ENCODE data around the gene APLP2. TPM values are rescaled to one million over a fixed set of nuclear protein-coding genes. Genes with fewer than 3 reads are reported as not detected.

APLP2 gene
- total and polyA plus RNA-seq, 9 of the 15 experiments (the other 6 are each of a cell fraction or from before 2014, with no cell fraction given): 17.4 to 164 (median 118) TPM

- Histone ChIP-seq H3K9me3 (replicated peaks; ENCODE audit: control insufficient read depth, insufficient read depth, low read depth, low read length) (no peaks in the 10 kb centered on the region), H3K27me3 (ENCODE audit: control insufficient read depth in 2 of 2, insufficient read depth in 2 of 2, low read length in 2 of 2) (peaks cover 43 to 50% of the 10 kb centered on the region in 2 experiments), H3K4me3 (no peak overlapping the region), H3K9me1 (ENCODE audit: control insufficient read depth, insufficient read depth, low read length) (no peaks in the 10 kb centered on the region), H2AFZ (ENCODE audit: low read depth, low read length) (no peak overlapping the region), H3K36me3 (ENCODE audit: control insufficient read depth, insufficient read depth, low read length) (no peaks in the 10 kb centered on the region), H3K79me2 (ENCODE audit: control insufficient read depth, insufficient read depth, low read length) (no peaks in the 10 kb centered on the region), H3K4me1 (replicated peaks in 1 of 2; ENCODE audit: control insufficient read depth in 2 of 2, insufficient read depth in 2 of 2, low read length in 2 of 2) (peaks cover 0 to 9% of the 10 kb centered on the region in 2 experiments; a peak in 1 of 5 replicates), H3K4me2 (ENCODE audit: insufficient read depth, low read length) (no peak overlapping the region), H3K27ac (ENCODE audit: extremely low read depth, low read depth, low read length) (no peak overlapping the region), H4K20me1 (replicated peaks; ENCODE audit: control insufficient read depth, insufficient read depth, low read length) (peaks cover 7% of the 10 kb centered on the region; the same call in 1 of the 2 replicates), H3K9ac (ENCODE audit: insufficient read depth in 1 of 2, low read depth in 2 of 2, low read length in 2 of 2) (no peak overlapping the region)
- intact Hi-C loops (cut with micrococcal nuclease): no loop called here
- no peak for DNase-seq (ENCODE audit: extremely low read depth in 1 of 4, low spot score in 3 of 4)
- in situ Hi-C loops (cut with MboI): no loop called here
- ChIA-PET POLR2A (interaction anchor here (0.6 kb wide), 1 partner anchor 31 kb away, joined by 3 read pairs; no protein-coding TSS in a partner anchor), CTCF (ENCODE audit: low intra/inter-chr PET ratio) (no interaction called here)
- no peak for FAIRE-seq
- ATAC-seq: no peak
- no TSS peak for BruUV-seq (replicated peaks)
- WGBS (ENCODE audit: insufficient coverage, low coverage, missing lambda C conversion rate): 0% methylated on average over 7 of the region's 7 CpGs
- TF ChIP-seq CREB5 (CRISPR knock-in tag; IDR thresholded peaks at IDR 0.05): no peak
- TF ChIP-seq ZBED1 (IDR thresholded peaks at IDR 0.05): no peak
- TF ChIP-seq ZBTB40 (IDR thresholded peaks at IDR 0.05): no peak
- no peak for TF ChIP-seq ZBTB40 (CRISPR knock-in tag; IDR thresholded peaks at IDR 0.05)
- TF ChIP-seq RFX7 (CRISPR knock-in tag; IDR thresholded peaks at IDR 0.05): no peak
- no peak for TF ChIP-seq SAP30 (IDR thresholded peaks at IDR 0.05; ENCODE audit: borderline replicate concordance, insufficient read depth, low read depth, low read length, poor library complexity, severe bottlenecking)
- no peak for TF ChIP-seq ZNF384 (IDR thresholded peaks at IDR 0.05; ENCODE audit: low read depth, low read length)
- no peak for TF ChIP-seq HBP1 (CRISPR knock-in tag; IDR thresholded peaks at IDR 0.05)
- no peak for TF ChIP-seq ATF4 (CRISPR knock-in tag; IDR thresholded peaks at IDR 0.05)
Measured at GRCh38 chr11:130168105-130168504, 98.4 kb downstream of the APLP2 start.
